Measurements from ENCODE around the gene DYNC1H1.

GRCh38 chr14:102090713-102091112 lies 126.3 kb downstream of the DYNC1H1 start:
- TF ChIP-seq, protein P1, sequence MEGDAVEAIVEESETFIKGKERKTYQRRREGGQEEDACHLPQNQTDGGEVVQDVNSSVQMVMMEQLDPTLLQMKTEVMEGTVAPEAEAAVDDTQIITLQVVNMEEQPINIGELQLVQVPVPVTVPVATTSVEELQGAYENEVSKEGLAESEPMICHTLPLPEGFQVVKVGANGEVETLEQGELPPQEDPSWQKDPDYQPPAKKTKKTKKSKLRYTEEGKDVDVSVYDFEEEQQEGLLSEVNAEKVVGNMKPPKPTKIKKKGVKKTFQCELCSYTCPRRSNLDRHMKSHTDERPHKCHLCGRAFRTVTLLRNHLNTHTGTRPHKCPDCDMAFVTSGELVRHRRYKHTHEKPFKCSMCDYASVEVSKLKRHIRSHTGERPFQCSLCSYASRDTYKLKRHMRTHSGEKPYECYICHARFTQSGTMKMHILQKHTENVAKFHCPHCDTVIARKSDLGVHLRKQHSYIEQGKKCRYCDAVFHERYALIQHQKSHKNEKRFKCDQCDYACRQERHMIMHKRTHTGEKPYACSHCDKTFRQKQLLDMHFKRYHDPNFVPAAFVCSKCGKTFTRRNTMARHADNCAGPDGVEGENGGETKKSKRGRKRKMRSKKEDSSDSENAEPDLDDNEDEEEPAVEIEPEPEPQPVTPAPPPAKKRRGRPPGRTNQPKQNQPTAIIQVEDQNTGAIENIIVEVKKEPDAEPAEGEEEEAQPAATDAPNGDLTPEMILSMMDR (IDR thresholded peaks at IDR 0.05), result no peak
- TF ChIP-seq POLR2A (IDR thresholded peaks at IDR 0.05), result no peak

All from lower leg skin (tissue), 3 donors.